Smooth muscle cell (in vitro differentiated cells): ENCODE results near the gene SOX2. TPM values are rescaled to one million over a fixed set of nuclear protein-coding genes. Genes with fewer than 3 reads are reported as not detected.
A peak's percentile ranks its signal among the peaks of the same experiment; 100 is the strongest.

ENCODE experiments used
- DNase-seq: peaks from one replicate; lab custom pipeline; 2025; ENCODE audit not compliant: unreplicated experiment; lab: John Stamatoyannopoulos, UW
- H2AFZ ChIP-seq: fragments of 200-600 bp; sonication (generic); 2 replicates; pipeline ENCODE4 v1.6.0; 2016; ENCODE audit warnings: antibody characterized with exemption, low read depth, mild to moderate bottlenecking
- H3F3A ChIP-seq: fragments of 200-600 bp; sonication (generic); 2 replicates; pipeline ENCODE4 v1.6.0; 2017; ENCODE audit warnings: antibody characterized with exemption, low read depth
- H3K27ac ChIP-seq: fragments of 200-600 bp; sonication (generic); 2 replicates; pipeline ENCODE4 v1.5.1; 2016; ENCODE audit warnings: low read depth, mild to moderate bottlenecking
- H3K27me3 ChIP-seq: fragments of 200-600 bp; sonication (generic); 2 replicates; pipeline ENCODE4 v1.6.1; 2016; ENCODE audit warnings: low read depth, mild to moderate bottlenecking
- H3K36me3 ChIP-seq: fragments of 200-600 bp; sonication (generic); 2 replicates; pipeline ENCODE4 v1.5.1; 2016; ENCODE audit warnings: low read depth
- H3K4me1 ChIP-seq: fragments of 200-600 bp; sonication (generic); 2 replicates; pipeline ENCODE4 v1.5.1; 2016; ENCODE audit warnings: low read depth
- H3K4me2 ChIP-seq: fragments of 200-600 bp; sonication (generic); 2 replicates; pipeline ENCODE4 v1.6.0; 2016; ENCODE audit warnings: mild to moderate bottlenecking
- H3K4me3 ChIP-seq: fragments of 200-600 bp; sonication (generic); 2 replicates; pipeline ENCODE4 v1.5.1; 2016; ENCODE audit warnings: mild to moderate bottlenecking
- H3K79me2 ChIP-seq: fragments of 200-600 bp; sonication (generic); 2 replicates; pipeline ENCODE4 v1.6.0; 2016; ENCODE audit warnings: low read depth, mild to moderate bottlenecking
- H3K9ac ChIP-seq: fragments of 200-600 bp; sonication (generic); 2 replicates; pipeline ENCODE4 v1.6.0; 2016; ENCODE audit warnings: low read depth
- H3K9me3 ChIP-seq: fragments of 200-600 bp; sonication (generic); replicated peaks from 2 replicates; pipeline ENCODE4 v1.5.1; 2016; ENCODE audit warnings: low read depth
- H4K20me1 ChIP-seq: fragments of 200-600 bp; sonication (generic); 2 replicates; pipeline ENCODE4 v1.6.0; 2016; ENCODE audit warnings: low read depth
- CTCF ChIP-seq: fragments of 200-600 bp; sonication (generic); IDR thresholded peaks from 2 replicates; pipeline ENCODE4 v1.5.1; 2017; ENCODE audit warnings: borderline replicate concordance, mild to moderate bottlenecking, antibody characterized with exemption; ENCODE audit not compliant: insufficient read depth, poor library complexity, severe bottlenecking
- WGBS: methylation state at CpG from one replicate; pipeline ENCODE4 v1.1.7; 2016; ENCODE audit warnings: low lambda C conversion rate; 5-methylcytosine and 5-hydroxymethylcytosine counted together
- polyA plus RNA-seq: library from polyadenylated mRNA; unstranded; fragments of >200 nt; fragmentation: Nextera tagmentation; extraction: Ambion mirVana; gene quantifications from 2 replicates; pipeline ENCODE4 v1.2.1, GENCODE V29; 2016
- total RNA-seq: library from RNA; depleted of rRNA; stranded (reverse); fragments of >200 nt; gene quantifications from 2 replicates; pipeline ENCODE4 v1.2.3, GENCODE V29; 2014

Gene SOX2
- total and polyA plus RNA-seq, 2 experiments from 2014 or later, result not detected

GRCh38 chr3:181712226-181712552 is 464 bp downstream of the SOX2 start:
- peak overlapping the region; percentile 56 for H3K4me3 ChIP-seq

GRCh38 chr3:181712553-181713279 is 991 bp downstream of the SOX2 start:
- H3K4me3 ChIP-seq, result peak overlapping the region; percentile 56
- H3K9me3 ChIP-seq, result no peaks in the 10 kb centered on the region
- H3K27me3 ChIP-seq, result peaks cover 99% of the 10 kb centered on the region
- TF ChIP-seq CTCF, result no peak
- no peaks in the 10 kb centered on the region for H3K36me3 ChIP-seq
- peak overlapping the region; percentile 91 for H3K4me2 ChIP-seq
- no peaks in the 10 kb centered on the region for H3K79me2 ChIP-seq
- no peak overlapping the region for H3K9ac ChIP-seq
- WGBS, result under 1% methylated on average over 65 of the region's 65 CpGs
- peaks cover 26% of the 10 kb centered on the region for H3K4me1 ChIP-seq
- no peak for DNase-seq
- no peaks in the 10 kb centered on the region for H4K20me1 ChIP-seq
- peak overlapping the region; percentile 54 for H2AFZ ChIP-seq
- no peak overlapping the region for H3K27ac ChIP-seq
- H3F3A ChIP-seq, result no peaks in the 10 kb centered on the region

More at GRCh38 chr3:181712226-181712552, 464 bp downstream of the SOX2 start:
- peak overlapping the region; percentile 91 for H3K4me2 ChIP-seq
- no peaks in the 10 kb centered on the region for H3K36me3 ChIP-seq
- no peaks in the 10 kb centered on the region for H4K20me1 ChIP-seq
- H3K27ac ChIP-seq, result no peak overlapping the region
- no peak overlapping the region for H3K9ac ChIP-seq
- no peaks in the 10 kb centered on the region for H3K79me2 ChIP-seq
- DNase-seq, result no peak
- no peaks in the 10 kb centered on the region for H3K9me3 ChIP-seq
- H2AFZ ChIP-seq, result peak overlapping the region; percentile 54
- no peak for TF ChIP-seq CTCF
- H3K4me1 ChIP-seq, result peaks cover 32% of the 10 kb centered on the region
- peaks cover 99% of the 10 kb centered on the region for H3K27me3 ChIP-seq
- under 1% methylated on average over 29 of the region's 44 CpGs for WGBS
- H3F3A ChIP-seq, result no peaks in the 10 kb centered on the region

GRCh38 chr3:181713280-181713647 is 1.5 kb downstream of the SOX2 start:
- no peaks in the 10 kb centered on the region for H3K9me3 ChIP-seq
- no peak for TF ChIP-seq CTCF
- no peaks in the 10 kb centered on the region for H3K36me3 ChIP-seq
- H2AFZ ChIP-seq, result no peak overlapping the region
- H3K4me1 ChIP-seq, result peaks cover 23% of the 10 kb centered on the region
- H3K27ac ChIP-seq, result no peak overlapping the region
- DNase-seq, result no peak
- H3K79me2 ChIP-seq, result no peaks in the 10 kb centered on the region
- no peak overlapping the region for H3K9ac ChIP-seq
- peak overlapping the region; percentile 91 for H3K4me2 ChIP-seq
- H3K4me3 ChIP-seq, result peak overlapping the region; percentile 56
- WGBS, result under 1% methylated on average over 11 of the region's 11 CpGs
- peaks cover 99% of the 10 kb centered on the region for H3K27me3 ChIP-seq
- H4K20me1 ChIP-seq, result no peaks in the 10 kb centered on the region
- H3F3A ChIP-seq, result no peaks in the 10 kb centered on the region
